T-cell (primary cell): ENCODE data around the gene CTNNA1. TPM values are rescaled to one million over a fixed set of nuclear protein-coding genes. Genes with fewer than 3 reads are reported as not detected.
"Not testable (repeated sequence)": the region's sequence is repeated elsewhere in the genome, so short reads cannot be mapped to it uniquely, and the experiment has no call there.

Experiments
- ATAC-seq, 4 experiments: fragments of 200-7000 bp in 3 of 4; fragments of 150-1000 bp in 1 of 4; cut with Tn5 transposase; replicated peaks in 1 of 4; 1 replicate in 3 of 4; 2 replicates in 1 of 4; pipeline ENCODE4 v1.10.0; 2021; ENCODE audit warnings: moderate library complexity in 3 of 4, mild to moderate bottlenecking in 2 of 4, moderate number of reproducible peaks in 1 of 4
- CTCF ChIA-PET, 2 donors: fragments of 300-600 bp; sonication (Branson Sonifier 250); formaldehyde crosslinking; loops; one replicate each; lab custom pipeline; 2022; ENCODE audit warnings: antibody characterized with exemption in 2 of 2; lab: Charles Lee
- POLR2A ChIA-PET, 2 donors: fragments of 300-600 bp; sonication (Branson Sonifier 250); formaldehyde crosslinking; loops; one replicate each; lab custom pipeline; 2022; ENCODE audit warnings: antibody characterized with exemption in 2 of 2; lab: Charles Lee
- DNase-seq, 35 experiments: peaks; one replicate each; pipeline versions ENCODE4 v3.0.0 to v3.0.0-alpha.2; 2013 to 2023
- H3K27ac ChIP-seq: one replicate; pipeline ENCODE4 v1.5.1; 2013; ENCODE audit warnings: low read length
- H3K27me3 ChIP-seq, 2 experiments: replicated peaks in 1 of 2; 1 replicate in 1 of 2; 2 replicates in 1 of 2; pipeline versions ENCODE4 v1.6.1 to v1.7.0; 2013; ENCODE audit warnings: low read length in 1 of 2, mixed read lengths in 1 of 2; ENCODE audit not compliant: control insufficient read depth in 2 of 2, insufficient read depth in 2 of 2; ENCODE audit errors: extremely low read depth in 1 of 2
- H3K36me3 ChIP-seq, 2 donors: 1 replicate in 1 of 2; 2 replicates in 1 of 2; pipeline versions ENCODE4 v1.6.1 to v1.7.0; 2013; ENCODE audit warnings: low read length in 1 of 2; ENCODE audit not compliant: control insufficient read depth in 2 of 2, insufficient read depth in 1 of 2; ENCODE audit errors: extremely low read depth in 1 of 2
- H3K4me1 ChIP-seq, 2 experiments: 1 replicate in 1 of 2; 2 replicates in 1 of 2; pipeline versions ENCODE4 v1.6.1 to v1.7.0; 2013; ENCODE audit warnings: low read length in 2 of 2, mixed read lengths in 1 of 2; ENCODE audit not compliant: insufficient read depth in 2 of 2, control insufficient read depth in 1 of 2; ENCODE audit errors: extremely low read depth in 1 of 2
- H3K4me3 ChIP-seq, 2 donors: 1 replicate in 1 of 2; 2 replicates in 1 of 2; pipeline versions ENCODE4 v1.5.1 to v1.7.0; 2013; ENCODE audit warnings: mild to moderate bottlenecking in 2 of 2, low read length in 1 of 2, moderate library complexity in 1 of 2; ENCODE audit not compliant: control insufficient read depth in 1 of 2; ENCODE audit errors: extremely low read depth in 1 of 2
- H3K9me3 ChIP-seq: 2 replicates; pipeline ENCODE4 v1.7.0; 2013
- H3K27ac Mint-ChIP-seq, 2 donors: one replicate each; pipeline ENCODE4 v1.8.0; 2020 to 2021; ENCODE audit warnings: mild to moderate bottlenecking in 2 of 2, mixed read lengths in 2 of 2
- H3K27me3 Mint-ChIP-seq, 2 donors: one replicate each; pipeline ENCODE4 v1.8.0; 2021 to 2022; ENCODE audit warnings: mixed read lengths in 2 of 2
- H3K36me3 Mint-ChIP-seq: one replicate; pipeline ENCODE4 v1.8.0; 2021; ENCODE audit warnings: mixed read lengths
- H3K4me1 Mint-ChIP-seq, 3 donors: one replicate each; pipeline ENCODE4 v1.8.0; 2020 to 2022; ENCODE audit warnings: mixed read lengths in 3 of 3, mild to moderate bottlenecking in 1 of 3
- H3K4me3 Mint-ChIP-seq, 3 donors: one replicate each; pipeline ENCODE4 v1.8.0; 2020 to 2022; ENCODE audit warnings: mild to moderate bottlenecking in 3 of 3, mixed read lengths in 3 of 3, moderate library complexity in 3 of 3
- H3K9me3 Mint-ChIP-seq, 3 donors: one replicate each; pipeline ENCODE4 v1.8.0; 2020 to 2022; ENCODE audit warnings: mixed read lengths in 3 of 3
- WGBS: methylation state at CpG from one replicate; pipeline ENCODE4 v1.1.5; 2013; ENCODE audit warnings: missing lambda C conversion rate; ENCODE audit not compliant: insufficient coverage; 5-methylcytosine and 5-hydroxymethylcytosine counted together
- total RNA-seq, 35 experiments: library from RNA in 6 of 35; stranded (reverse) in 6 of 35; fragments of 120-200 nt in 1 of 35; gene quantifications; one replicate each; pipeline versions ENCODE4 v1.2.1 to v1.2.4 and lab custom pipeline; 2013 to 2026

CTNNA1 gene
- total RNA-seq, 5 donors from 2014 or later (not counting 1 experiment from before 2014, with no cell fraction given) = 13.5 to 33.3 (median 18.5) TPM

DNA sequence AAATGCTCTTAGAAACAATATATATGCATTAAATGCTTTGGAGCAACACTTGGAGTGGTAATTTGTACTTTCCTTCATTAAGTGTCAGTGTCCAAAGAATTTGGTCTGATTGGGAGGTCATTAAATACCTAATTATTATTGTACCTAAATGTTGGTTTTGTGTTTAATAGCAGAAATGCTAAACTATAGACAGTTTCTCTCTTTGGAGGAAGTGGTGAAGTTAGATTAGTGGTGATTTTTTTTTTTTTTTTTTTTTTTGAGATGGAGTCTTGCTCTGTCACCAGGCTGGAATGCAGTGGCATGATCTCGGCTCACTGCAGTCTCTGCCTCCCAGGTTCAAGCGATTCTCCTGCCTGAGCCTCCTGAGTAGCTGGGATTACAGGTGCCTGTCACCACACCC, 168.1 kb downstream of the CTNNA1 start:
- POLR2A ChIA-PET, H3K27ac ChIP-seq, H3K9me3 Mint-ChIP-seq, H3K27me3 ChIP-seq, H3K4me3 ChIP-seq, ATAC-seq, H3K27me3 Mint-ChIP-seq, CTCF ChIA-PET, DNase-seq, H3K27ac Mint-ChIP-seq, H3K4me1 ChIP-seq, H3K9me3 ChIP-seq, H3K4me1 Mint-ChIP-seq, H3K4me3 Mint-ChIP-seq: not testable (repeated sequence)
- 90% methylated on average over 2 of the region's 2 CpGs for WGBS
- H3K36me3 ChIP-seq = peaks cover 0 to 10% of the 10 kb centered on the region in 2 donors
- H3K36me3 Mint-ChIP-seq = peaks cover 12% of the 10 kb centered on the region

DNA sequence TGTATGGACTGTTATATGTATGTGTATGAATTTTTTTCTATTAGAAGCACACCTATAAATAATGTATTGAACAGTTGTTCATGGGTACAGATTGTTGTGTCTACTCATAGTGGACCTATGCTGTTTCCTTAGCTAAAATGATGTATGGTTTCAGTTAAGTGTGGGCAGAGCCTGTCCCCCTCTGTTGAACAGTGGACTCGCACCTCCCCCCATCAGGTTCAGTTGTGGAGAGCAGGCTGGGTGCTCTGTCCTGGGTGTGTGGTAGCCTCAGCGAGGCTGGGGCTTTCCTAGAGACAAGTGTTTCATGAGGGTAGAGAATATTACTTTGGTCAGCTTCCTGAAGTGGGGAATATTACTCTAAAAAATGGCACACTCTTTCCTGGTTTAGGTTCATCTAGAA, 169.3 kb downstream of the CTNNA1 start:
- POLR2A ChIA-PET = no interaction called here
- no peak for ATAC-seq

DNA sequence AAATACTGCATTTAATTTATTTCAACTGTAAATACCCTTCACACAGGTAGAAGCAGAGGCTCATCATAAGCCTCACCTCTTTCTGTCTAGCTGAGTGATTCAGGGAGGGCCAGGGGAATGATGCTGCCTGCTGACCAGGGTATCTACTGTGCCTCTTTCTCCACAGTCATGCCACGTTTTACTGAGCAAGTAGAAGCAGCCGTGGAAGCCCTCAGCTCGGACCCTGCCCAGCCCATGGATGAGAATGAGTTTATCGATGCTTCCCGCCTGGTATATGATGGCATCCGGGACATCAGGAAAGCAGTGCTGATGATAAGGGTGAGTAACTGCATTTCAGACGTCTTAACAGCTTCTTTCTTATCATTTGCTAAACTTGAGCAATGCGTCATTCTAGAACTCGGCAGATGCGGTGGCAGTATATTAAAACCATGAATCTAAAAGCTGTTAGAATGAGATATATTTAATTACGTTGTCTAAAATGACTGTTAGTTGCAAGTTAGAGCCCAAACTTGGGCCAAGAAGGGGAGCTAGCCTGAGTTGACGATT, 171.9 kb downstream of the CTNNA1 start:
- H3K4me1 ChIP-seq = no peaks in the 10 kb centered on the region
- DNase-seq = no peak
- CTCF ChIA-PET = interaction anchor here in 1 of 2 donors (0.6 kb wide), 1 partner anchor 8 kb away, joined by 3 read pairs; no protein-coding TSS in a partner anchor
- no peak overlapping the region for H3K27ac ChIP-seq
- WGBS = 76% methylated on average over 5 of the region's 12 CpGs
- Mint-ChIP-seq H3K36me3 (peaks cover 22% of the 10 kb centered on the region), H3K9me3 (no peaks in the 10 kb centered on the region), H3K27ac (no peak overlapping the region), H3K27me3 (no peaks in the 10 kb centered on the region), H3K4me1 (no peaks in the 10 kb centered on the region), H3K4me3 (no peak overlapping the region)
- no peak for ATAC-seq
- no peak overlapping the region for H3K4me3 ChIP-seq
- no peaks in the 10 kb centered on the region for H3K27me3 ChIP-seq
- no peaks in the 10 kb centered on the region for H3K9me3 ChIP-seq
- POLR2A ChIA-PET = no interaction called here
- H3K36me3 ChIP-seq = peaks cover 0 to 10% of the 10 kb centered on the region in 2 donors

More for the DNA sequence above, 169.3 kb downstream of the CTNNA1 start:
- Mint-ChIP-seq H3K27ac (no peak overlapping the region), H3K27me3 (no peaks in the 10 kb centered on the region), H3K9me3 (no peaks in the 10 kb centered on the region), H3K36me3 (peaks cover 21% of the 10 kb centered on the region), H3K4me1 (no peaks in the 10 kb centered on the region), H3K4me3 (no peak overlapping the region)
- no peak for DNase-seq
- no peaks in the 10 kb centered on the region for H3K9me3 ChIP-seq
- peaks cover 0 to 10% of the 10 kb centered on the region in 2 donors for H3K36me3 ChIP-seq
- no peak overlapping the region for H3K27ac ChIP-seq
- H3K4me3 ChIP-seq = no peak overlapping the region
- CTCF ChIA-PET = no interaction called here
- H3K4me1 ChIP-seq = no peaks in the 10 kb centered on the region
- H3K27me3 ChIP-seq = no peaks in the 10 kb centered on the region
- WGBS = no CpG with 5 or more reads among the region's 2 CpGs

DNA sequence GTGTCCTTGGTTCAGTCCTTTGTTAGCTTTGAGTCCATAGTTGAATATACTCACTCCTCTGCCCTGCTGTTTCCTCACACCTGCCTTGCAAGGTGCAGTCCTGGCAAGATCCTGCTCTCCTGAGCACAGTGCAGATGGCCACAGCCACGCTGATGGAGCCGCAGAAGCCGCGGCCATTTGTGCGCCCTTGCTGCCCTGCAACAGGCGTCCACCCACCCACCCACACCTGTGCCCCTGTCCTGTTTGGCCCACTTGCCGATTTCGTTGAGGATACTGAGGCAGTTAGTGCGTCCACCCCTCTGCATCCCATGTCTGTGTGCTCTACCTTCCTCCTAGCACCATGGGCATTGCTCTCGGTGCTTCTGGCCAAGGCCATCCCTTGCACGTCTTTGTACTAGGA, 173.0 kb downstream of the CTNNA1 start:
- ChIA-PET POLR2A (no interaction called here), CTCF (no interaction called here)
- Mint-ChIP-seq H3K4me3 (no peak overlapping the region), H3K27ac (no peak overlapping the region), H3K9me3 (no peaks in the 10 kb centered on the region), H3K4me1 (no peaks in the 10 kb centered on the region), H3K36me3 (peaks cover 25% of the 10 kb centered on the region), H3K27me3 (no peaks in the 10 kb centered on the region)
- Histone ChIP-seq H3K9me3 (no peaks in the 10 kb centered on the region), H3K4me3 (no peak overlapping the region), H3K27ac (no peak overlapping the region), H3K27me3 (no peaks in the 10 kb centered on the region), H3K4me1 (no peaks in the 10 kb centered on the region), H3K36me3 (peaks cover 0 to 12% of the 10 kb centered on the region in 2 donors)
- no peak for DNase-seq
- WGBS = 95% methylated on average over 8 of the region's 11 CpGs
- ATAC-seq = no peak

DNA sequence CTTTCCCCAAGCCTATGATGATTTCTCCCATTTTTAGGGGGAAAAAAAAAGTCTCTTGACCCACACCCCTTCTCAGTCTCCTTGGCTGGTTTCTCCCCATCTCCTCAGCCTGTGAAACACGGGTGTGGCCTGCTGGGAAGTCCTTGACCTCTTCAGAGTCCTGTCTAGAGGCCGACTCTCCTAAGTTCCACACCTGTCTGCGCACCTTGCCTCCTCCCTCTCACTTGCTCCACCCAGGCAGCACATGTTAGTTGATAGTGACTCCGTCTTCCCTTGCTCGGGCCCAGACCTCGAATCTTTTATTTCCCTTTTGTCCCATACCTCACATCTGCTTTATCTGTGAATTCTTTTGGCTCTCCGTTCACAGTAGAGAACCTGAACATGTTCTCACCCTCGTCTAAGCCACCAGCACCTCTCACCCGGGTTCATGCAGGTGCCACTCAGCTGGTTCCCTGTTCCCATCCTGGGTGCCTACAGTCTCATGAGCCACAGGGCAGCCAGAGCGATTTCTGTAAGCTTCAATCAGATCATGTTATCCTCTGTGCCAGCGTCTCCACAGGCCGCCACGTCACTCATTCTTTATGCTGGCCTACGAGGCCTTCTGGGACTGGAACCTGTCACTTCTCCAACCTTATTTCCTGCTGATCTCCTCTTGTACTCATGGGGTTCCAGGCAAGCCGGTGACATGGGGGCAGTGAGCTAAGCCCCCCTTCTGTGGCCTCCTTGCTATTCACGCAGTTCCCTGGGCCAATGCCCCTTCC, 173.6 kb downstream of the CTNNA1 start:
- WGBS = 94% methylated on average over 16 of the region's 16 CpGs
- POLR2A ChIA-PET = no interaction called here
- Mint-ChIP-seq H3K4me3 (no peak overlapping the region), H3K36me3 (peaks cover 28% of the 10 kb centered on the region), H3K4me1 (no peaks in the 10 kb centered on the region), H3K27ac (no peak overlapping the region), H3K27me3 (no peaks in the 10 kb centered on the region), H3K9me3 (no peaks in the 10 kb centered on the region)
- ATAC-seq (no peak), DNase-seq (no peak)
- H3K9me3 ChIP-seq = no peaks in the 10 kb centered on the region
- no peaks in the 10 kb centered on the region for H3K4me1 ChIP-seq
- no peaks in the 10 kb centered on the region for H3K27me3 ChIP-seq
- peaks cover 0 to 14% of the 10 kb centered on the region in 2 donors for H3K36me3 ChIP-seq
- CTCF ChIA-PET = no interaction called here
- H3K27ac ChIP-seq = no peak overlapping the region
- H3K4me3 ChIP-seq = no peak overlapping the region

DNA sequence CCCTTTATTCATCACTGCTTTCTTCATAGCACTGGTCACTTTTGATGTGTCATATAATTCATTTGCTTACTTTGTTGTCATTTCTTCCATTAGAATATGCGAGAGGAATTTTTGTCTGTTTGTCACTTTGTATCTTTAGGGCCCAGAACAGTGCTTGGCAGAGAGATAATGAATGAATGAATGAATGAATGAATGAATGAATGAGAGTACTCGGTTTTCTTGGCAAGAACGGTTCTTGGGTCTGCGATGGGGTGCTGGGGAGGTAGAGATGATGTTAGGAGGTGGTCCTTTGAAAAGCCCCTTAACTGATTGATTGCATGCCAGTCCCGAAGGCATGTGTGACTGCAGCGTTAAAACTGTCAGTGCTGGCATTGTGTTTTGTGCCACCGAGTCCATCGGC, 174.3 kb downstream of the CTNNA1 start:
- no peak for ATAC-seq
- H3K4me1 Mint-ChIP-seq = no peaks in the 10 kb centered on the region
- 92% methylated on average over 8 of the region's 8 CpGs for WGBS
- Histone ChIP-seq H3K27ac (no peak overlapping the region), H3K9me3 (no peaks in the 10 kb centered on the region), H3K4me1 (no peaks in the 10 kb centered on the region), H3K27me3 (no peaks in the 10 kb centered on the region), H3K36me3 (peaks cover 0 to 14% of the 10 kb centered on the region in 2 donors), H3K4me3 (no peak overlapping the region)
- no peak overlapping the region for H3K27ac Mint-ChIP-seq
- H3K36me3 Mint-ChIP-seq = peaks cover 28% of the 10 kb centered on the region
- no peaks in the 10 kb centered on the region for H3K9me3 Mint-ChIP-seq
- H3K4me3 Mint-ChIP-seq = no peak overlapping the region
- no peaks in the 10 kb centered on the region for H3K27me3 Mint-ChIP-seq
- ChIA-PET CTCF (no interaction called here), POLR2A (no interaction called here)
- DNase-seq = no peak
